NCI-H1092 treated with DMSO at 0.1 percent for 48 hours (cell line): ENCODE data around the gene CPSF4L.

Source experiments
- DNase-seq: peaks from one replicate; lab custom pipeline; 2025; lab: John Stamatoyannopoulos, UW

CPSF4L gene

GRCh38 chr17:73289549-73290254 lies 28.0 kb upstream of the CPSF4L start:
- DNase-seq: no peak

- DNase-seq: no peak
These were observed 27.0 kb upstream of the CPSF4L start for GRCh38 chr17:73288534-73289302.

- DNase-seq: peak; percentile 44
These were observed 25.2 kb upstream of the CPSF4L start for GRCh38 chr17:73286863-73287296.

- no peak for DNase-seq
These were observed 24.5 kb upstream of the CPSF4L start for GRCh38 chr17:73285916-73286862.

- no peak for DNase-seq
These were observed 23.9 kb upstream of the CPSF4L start for GRCh38 chr17:73285603-73285908.

- DNase-seq: no peak
These were observed 23.4 kb upstream of the CPSF4L start for GRCh38 chr17:73284906-73285602.

GRCh38 chr17:73284354-73284753 lies 22.7 kb upstream of the CPSF4L start:
- no peak for DNase-seq

GRCh38 chr17:73283841-73284282 lies 22.2 kb upstream of the CPSF4L start:
- no peak for DNase-seq

- DNase-seq: no peak
These were observed 21.6 kb upstream of the CPSF4L start for GRCh38 chr17:73283250-73283649.

- no peak for DNase-seq
These were observed 20.9 kb upstream of the CPSF4L start for GRCh38 chr17:73282629-73283028.

GRCh38 chr17:73281928-73282327 lies 20.2 kb upstream of the CPSF4L start:
- no peak for DNase-seq

- DNase-seq: no peak
These were observed 18.5 kb upstream of the CPSF4L start for GRCh38 chr17:73280191-73280590.

GRCh38 chr17:73279704-73280103 lies 18.0 kb upstream of the CPSF4L start:
- no peak for DNase-seq

- DNase-seq: peak; percentile 74
These were observed 17.1 kb upstream of the CPSF4L start for GRCh38 chr17:73278465-73279453.

- DNase-seq: no peak
These were observed 16.4 kb upstream of the CPSF4L start for GRCh38 chr17:73278049-73278464.

GRCh38 chr17:73274490-73274889 lies 12.8 kb upstream of the CPSF4L start:
- DNase-seq: no peak

- DNase-seq: no peak
These were observed 11.2 kb upstream of the CPSF4L start for GRCh38 chr17:73272906-73273218.

- DNase-seq: no peak
These were observed 9.4 kb upstream of the CPSF4L start for GRCh38 chr17:73271072-73271471.

- DNase-seq: no peak
These were observed 8.1 kb upstream of the CPSF4L start for GRCh38 chr17:73269791-73270190.

- DNase-seq: no peak
These were observed 7.6 kb upstream of the CPSF4L start for GRCh38 chr17:73269329-73269615.
